WTC11 (cell line): ENCODE data around the gene TLR4. TPM values are rescaled to one million over a fixed set of nuclear protein-coding genes. Genes with fewer than 3 reads are reported as not detected.

Experiments used
- ATAC-seq: fragments of 200-7000 bp; cut with Tn5 transposase; 2 replicates; pipeline ENCODE4 v1.10.0; 2021; ENCODE audit warnings: mild to moderate bottlenecking, moderate library complexity
- CTCF ChIA-PET: fragments of 300-600 bp; sonication (Branson Sonifier 250); formaldehyde crosslinking; loops from one replicate; lab custom pipeline; 2021; ENCODE audit warnings: antibody characterized with exemption; lab: Charles Lee
- POLR2A ChIA-PET: fragments of 350-600 bp; sonication (Branson Sonifier 250); formaldehyde crosslinking; loops from one replicate; lab custom pipeline; 2021; ENCODE audit warnings: antibody characterized with exemption; lab: Charles Lee
- DNase-seq: peaks from one replicate; pipeline ENCODE4 v3.0.0; 2021; ENCODE audit warnings: low spot score
- H3K27ac Mint-ChIP-seq: 2 replicates; pipeline ENCODE4 v1.8.0; 2021; ENCODE audit warnings: mixed read lengths
- H3K27me3 Mint-ChIP-seq: 2 replicates; pipeline ENCODE4 v1.8.0; 2021; ENCODE audit warnings: low read depth, mild to moderate bottlenecking, moderate library complexity, mixed read lengths
- H3K36me3 Mint-ChIP-seq: 2 replicates; pipeline ENCODE4 v1.8.0; 2021; ENCODE audit warnings: mixed read lengths
- H3K4me1 Mint-ChIP-seq: 2 replicates; pipeline ENCODE4 v1.8.0; 2022; ENCODE audit warnings: mixed read lengths
- H3K4me3 Mint-ChIP-seq: 2 replicates; pipeline ENCODE4 v1.8.0; 2021; ENCODE audit warnings: mild to moderate bottlenecking, moderate library complexity, mixed read lengths
- H3K9me3 Mint-ChIP-seq: 2 replicates; pipeline ENCODE4 v1.8.0; 2021; ENCODE audit warnings: mixed read lengths
- ARID4B ChIP-seq: sonication (generic); formaldehyde crosslinking; IDR thresholded peaks from 2 replicates; pipeline ENCODE4 v1.8.0; 2023; ENCODE audit warnings: missing genetic modification reagents, mild to moderate bottlenecking, borderline replicate concordance
- CBFB ChIP-seq: sonication (generic); formaldehyde crosslinking; IDR thresholded peaks from 2 replicates; pipeline ENCODE4 v1.8.1; 2022; ENCODE audit warnings: mild to moderate bottlenecking, low read depth, missing genetic modification reagents
- CREB1 ChIP-seq: sonication (generic); formaldehyde crosslinking; IDR thresholded peaks from 2 replicates; pipeline ENCODE4 v1.8.0; 2023; ENCODE audit warnings: mild to moderate bottlenecking, missing genetic modification reagents
- CREM ChIP-seq: sonication (generic); formaldehyde crosslinking; IDR thresholded peaks from 2 replicates; pipeline ENCODE4 v1.8.1; 2022; ENCODE audit warnings: mild to moderate bottlenecking, missing genetic modification reagents, moderate library complexity
- ESRRA ChIP-seq: sonication (generic); formaldehyde crosslinking; IDR thresholded peaks from 2 replicates; pipeline ENCODE4 v1.8.1; 2022; ENCODE audit warnings: mild to moderate bottlenecking, missing genetic modification reagents, borderline replicate concordance
- MAX ChIP-seq: sonication (generic); formaldehyde crosslinking; IDR thresholded peaks from 2 replicates; pipeline ENCODE4 v1.8.0; 2022; ENCODE audit warnings: mild to moderate bottlenecking, missing genetic modification reagents
- MXD4 ChIP-seq: fragments of 250-450 bp; sonication (Bioruptor Pico); IDR thresholded peaks from 2 replicates; pipeline ENCODE4 v1.8.0; 2021; ENCODE audit warnings: mild to moderate bottlenecking, moderate library complexity, borderline replicate concordance
- NFE2L1 ChIP-seq: sonication (generic); formaldehyde crosslinking; IDR thresholded peaks from 2 replicates; pipeline ENCODE4 v1.8.1; 2023; ENCODE audit warnings: missing genetic modification reagents
- NR2C2 ChIP-seq: sonication (generic); formaldehyde crosslinking; IDR thresholded peaks from 2 replicates; pipeline ENCODE4 v1.8.0; 2022; ENCODE audit warnings: mild to moderate bottlenecking, missing genetic modification reagents
- NR3C1 ChIP-seq: sonication (generic); formaldehyde crosslinking; conservative IDR thresholded peaks from 2 replicates; pipeline ENCODE4 v1.8.1; 2023; ENCODE audit warnings: low read depth, mild to moderate bottlenecking, missing genetic modification reagents
- PREB ChIP-seq: sonication (generic); formaldehyde crosslinking; IDR thresholded peaks from 2 replicates; pipeline ENCODE4 v1.8.1; 2022; ENCODE audit warnings: mild to moderate bottlenecking, missing genetic modification reagents, moderate library complexity, borderline replicate concordance
- SMAD3 ChIP-seq: sonication (generic); formaldehyde crosslinking; IDR thresholded peaks from 2 replicates; pipeline ENCODE4 v1.8.0; 2022; ENCODE audit warnings: missing genetic modification reagents, mild to moderate bottlenecking, borderline replicate concordance
- SMAD4 ChIP-seq: sonication (generic); formaldehyde crosslinking; IDR thresholded peaks from 2 replicates; pipeline ENCODE4 v1.8.0; 2022; ENCODE audit warnings: mild to moderate bottlenecking, missing genetic modification reagents
- TEAD1 ChIP-seq: sonication (generic); formaldehyde crosslinking; IDR thresholded peaks from 2 replicates; pipeline ENCODE4 v1.8.0; 2022; ENCODE audit warnings: mild to moderate bottlenecking, missing genetic modification reagents
- ZMAT4 ChIP-seq: fragments of 250-450 bp; sonication (Bioruptor Pico); IDR thresholded peaks from 2 replicates; pipeline ENCODE4 v1.9.0; 2021; ENCODE audit warnings: mild to moderate bottlenecking
- ZNF121 ChIP-seq: sonication (generic); formaldehyde crosslinking; IDR thresholded peaks from 2 replicates; pipeline ENCODE4 v1.8.0; 2023; ENCODE audit warnings: missing genetic modification reagents
- ZNF219 ChIP-seq: sonication (generic); formaldehyde crosslinking; IDR thresholded peaks from 2 replicates; pipeline ENCODE4 v1.8.0; 2023; ENCODE audit warnings: missing genetic modification reagents, mild to moderate bottlenecking, borderline replicate concordance
- ZNF232 ChIP-seq: sonication (generic); formaldehyde crosslinking; IDR thresholded peaks from 2 replicates; pipeline ENCODE4 v1.8.0; 2022; ENCODE audit warnings: mild to moderate bottlenecking, missing genetic modification reagents
- ZNF281 ChIP-seq: sonication (generic); formaldehyde crosslinking; IDR thresholded peaks from 2 replicates; pipeline ENCODE4 v1.8.0; 2023; ENCODE audit warnings: mild to moderate bottlenecking, missing genetic modification reagents
- ZNF512 ChIP-seq: sonication (generic); formaldehyde crosslinking; IDR thresholded peaks from 2 replicates; pipeline ENCODE4 v1.8.1; 2022; ENCODE audit warnings: missing genetic modification reagents, borderline replicate concordance
- ZNF532 ChIP-seq: fragments of 250-450 bp; sonication (Bioruptor Pico); IDR thresholded peaks from 2 replicates; pipeline ENCODE4 v1.9.0; 2021; ENCODE audit warnings: mild to moderate bottlenecking, borderline replicate concordance
- total RNA-seq: library from RNA; stranded (reverse); gene quantifications from 3 replicates; pipeline ENCODE4 v1.2.3, GENCODE V29; 2021

Gene TLR4
- total RNA-seq, 1 experiment from 2014 or later, result 0.11 TPM

GRCh38 chr9:117703537-117703936, 666 bp upstream of the TLR4 start:
- H3K36me3 Mint-ChIP-seq, result no peaks in the 10 kb centered on the region
- POLR2A ChIA-PET, result no interaction called here
- CTCF ChIA-PET, result no interaction called here
- H3K9me3 Mint-ChIP-seq, result no peaks in the 10 kb centered on the region
- ATAC-seq (no peak), DNase-seq (no peak)
- H3K4me3 Mint-ChIP-seq, result no peak overlapping the region
- H3K27ac Mint-ChIP-seq, result no peak overlapping the region
- TF ChIP-seq ESRRA, result no peak
- no peak for TF ChIP-seq ZNF232
- TF ChIP-seq ZNF281 (CRISPR knock-in tag), result no peak
- TF ChIP-seq ARID4B (CRISPR knock-in tag), result no peak
- no peak for TF ChIP-seq SMAD4 (CRISPR knock-in tag)
- TF ChIP-seq, all 79 proteins: peak for 0
- H3K4me1 Mint-ChIP-seq, result peaks cover 11% of the 10 kb centered on the region
- H3K27me3 Mint-ChIP-seq, result no peaks in the 10 kb centered on the region

- H3K36me3 Mint-ChIP-seq, result no peaks in the 10 kb centered on the region
- no peaks in the 10 kb centered on the region for H3K27me3 Mint-ChIP-seq
- H3K4me1 Mint-ChIP-seq, result peaks cover 11% of the 10 kb centered on the region
- POLR2A ChIA-PET, result interaction anchor here (0.7 kb wide), 1 partner anchor 554 kb away, joined by 6 read pairs; no protein-coding TSS in a partner anchor
- H3K27ac Mint-ChIP-seq, result peak overlapping the region; percentile 32; the same call in 1 of the 2 replicates
- CTCF ChIA-PET, result interaction anchor here (0.6 kb wide), 1 partner anchor 58 kb away, joined by 3 read pairs; no protein-coding TSS in a partner anchor
- H3K9me3 Mint-ChIP-seq, result no peaks in the 10 kb centered on the region
- ATAC-seq (no peak), DNase-seq (no peak)
- no peak overlapping the region for H3K4me3 Mint-ChIP-seq
- TF ChIP-seq ZNF532 (CRISPR knock-in tag) (no peak), SMAD3 (CRISPR knock-in tag) (no peak), MXD4 (CRISPR knock-in tag) (no peak), CREB1 (no peak), ZMAT4 (CRISPR knock-in tag) (no peak), CBFB (CRISPR knock-in tag) (no peak), CREM (CRISPR knock-in tag) (no peak), NFE2L1 (CRISPR knock-in tag) (no peak), ZNF219 (CRISPR knock-in tag) (no peak), TEAD1 (CRISPR knock-in tag) (no peak), NR3C1 (no peak), ZNF121 (no peak), ZNF512 (no peak), PREB (CRISPR knock-in tag) (no peak), MAX (CRISPR knock-in tag) (no peak), NR2C2 (CRISPR knock-in tag) (no peak)
Measured at GRCh38 chr9:117704597-117704996, 394 bp downstream of the TLR4 start.
